IMR-90 (cell line): ENCODE data around the gene STK33. TPM values are rescaled to one million over a fixed set of nuclear protein-coding genes. Genes with fewer than 3 reads are reported as not detected.

Source experiments
- ATAC-seq: fragments of 200-7000 bp; cut with Tn5 transposase; 2 replicates; pipeline ENCODE4 v1.9.1; 2020; ENCODE audit warnings: low read depth, mild to moderate bottlenecking, moderate library complexity
- BruUV-seq: library from RNA; stranded (reverse); fragments of 400-500 nt; replicated peaks from 2 replicates; lab custom pipeline; 2021; lab: Mats Ljungman, UMichigan
- CTCF ChIA-PET: fragments of 300-600 bp; formaldehyde crosslinking; extraction: SDS; loops from one replicate; lab custom pipeline; 2021; ENCODE audit warnings: antibody characterized with exemption; lab: Yijun Ruan, JAX
- POLR2A ChIA-PET: fragments of 300-600 bp; sonication (Branson Sonifier 250); formaldehyde crosslinking; loops from one replicate; lab custom pipeline; 2022; ENCODE audit warnings: antibody characterized with exemption; ENCODE audit not compliant: unreplicated experiment; lab: Charles Lee
- DNase-seq: peaks from one replicate; pipeline ENCODE4 v3.0.0; 2013
- H2AFZ ChIP-seq: replicated peaks from 2 replicates; pipeline ENCODE3; 2013; ENCODE audit warnings: low read length, mild to moderate bottlenecking; ENCODE audit not compliant: poor library complexity
- H2AK5ac ChIP-seq: 2 replicates; pipeline ENCODE4 v1.6.1; 2013; ENCODE audit warnings: low read depth, low read length, inconsistent platforms
- H2AK9ac ChIP-seq: replicated peaks from 2 replicates; pipeline ENCODE3; 2013; ENCODE audit warnings: mild to moderate bottlenecking, low read depth, low read length, moderate library complexity; ENCODE audit not compliant: poor library complexity
- H2BK120ac ChIP-seq: 2 replicates; pipeline ENCODE4 v1.6.1; 2013; ENCODE audit warnings: low read depth, low read length, inconsistent platforms
- H2BK15ac ChIP-seq: 3 replicates; pipeline ENCODE4 v1.6.1; 2013; ENCODE audit warnings: low read depth, low read length, inconsistent platforms
- H2BK20ac ChIP-seq: 2 replicates; pipeline ENCODE4 v1.6.1; 2013; ENCODE audit warnings: low read depth, mild to moderate bottlenecking, inconsistent platforms, low read length, moderate library complexity
- H2BK5ac ChIP-seq: 2 replicates; pipeline ENCODE4 v1.6.1; 2013; ENCODE audit warnings: mild to moderate bottlenecking, low read depth, low read length, inconsistent platforms; ENCODE audit not compliant: poor library complexity, severe bottlenecking
- H3K14ac ChIP-seq: replicated peaks from 2 replicates; pipeline ENCODE4 v1.6.1; 2013; ENCODE audit warnings: low read depth, low read length, inconsistent platforms
- H3K18ac ChIP-seq: 2 replicates; pipeline ENCODE4 v1.6.1; 2013; ENCODE audit warnings: low read depth, low read length, control low read depth
- H3K23ac ChIP-seq: 2 replicates; pipeline ENCODE4 v1.6.1; 2013; ENCODE audit warnings: low read depth, low read length, inconsistent platforms
- H3K27ac ChIP-seq: 2 replicates; pipeline ENCODE4 v1.5.1; 2013; ENCODE audit warnings: mild to moderate bottlenecking, control low read depth, low read length; ENCODE audit not compliant: insufficient read depth
- H3K27me3 ChIP-seq: 2 replicates; pipeline ENCODE4 v1.6.1; 2013; ENCODE audit warnings: low read length; ENCODE audit not compliant: control insufficient read depth, insufficient read depth
- H3K36me3 ChIP-seq: 2 replicates; pipeline ENCODE4 v1.6.1; 2013; ENCODE audit warnings: low read length, mixed read lengths; ENCODE audit not compliant: control insufficient read depth, insufficient read depth
- H3K4ac ChIP-seq: 2 replicates; pipeline ENCODE4 v1.6.1; 2013; ENCODE audit warnings: low read depth, low read length, inconsistent platforms
- H3K4me1 ChIP-seq: 2 replicates; pipeline ENCODE4 v1.6.1; 2013; ENCODE audit warnings: low read length, mixed read lengths; ENCODE audit not compliant: control insufficient read depth, insufficient read depth
- H3K4me2 ChIP-seq: 2 replicates; pipeline ENCODE4 v1.6.1; 2013; ENCODE audit warnings: low read depth, mild to moderate bottlenecking, control low read depth, low read length, moderate library complexity
- H3K4me3 ChIP-seq: 2 replicates; pipeline ENCODE4 v1.5.1; 2013; ENCODE audit warnings: low read depth, mild to moderate bottlenecking, control low read depth, low read length, moderate library complexity; ENCODE audit not compliant: insufficient read depth
- H3K56ac ChIP-seq: 2 replicates; pipeline ENCODE4 v1.6.1; 2013; ENCODE audit warnings: low read length, inconsistent platforms; ENCODE audit not compliant: insufficient read depth; ENCODE audit errors: extremely low read depth
- H3K79me1 ChIP-seq, 2 experiments: 2 replicates each; pipeline ENCODE4 v1.6.1; 2013; ENCODE audit warnings: low read length in 2 of 2, inconsistent platforms in 1 of 2, low read depth in 1 of 2
- H3K9ac ChIP-seq: 2 replicates; pipeline ENCODE4 v1.6.1; 2013; ENCODE audit warnings: low read depth, low read length, control low read depth
- H3K9me1 ChIP-seq: 2 replicates; pipeline ENCODE4 v1.6.1; 2013; ENCODE audit warnings: low read length, inconsistent platforms; ENCODE audit not compliant: insufficient read depth
- H3K9me3 ChIP-seq: 2 replicates; pipeline ENCODE4 v1.6.1; 2013; ENCODE audit warnings: low read length; ENCODE audit not compliant: control insufficient read depth, insufficient read depth
- H4K20me1 ChIP-seq: 2 replicates; pipeline ENCODE4 v1.6.1; 2013; ENCODE audit warnings: low read length, inconsistent platforms; ENCODE audit not compliant: insufficient read depth
- H4K5ac ChIP-seq: 2 replicates; pipeline ENCODE4 v1.6.1; 2013; ENCODE audit warnings: mild to moderate bottlenecking, low read depth, low read length, control low read depth
- H4K8ac ChIP-seq, 2 experiments: 2 replicates each; pipeline ENCODE4 v1.6.1; 2013; ENCODE audit warnings: low read depth in 2 of 2, low read length in 2 of 2, control low read depth in 1 of 2, inconsistent platforms in 1 of 2
- H4K91ac ChIP-seq: 2 replicates; pipeline ENCODE4 v1.6.1; 2013; ENCODE audit warnings: low read depth, low read length, inconsistent platforms; ENCODE audit not compliant: insufficient read depth
- BHLHE40 ChIP-seq: fragments of 150-350 bp; IDR thresholded peaks from 2 replicates; pipeline ENCODE4 v1.6.1; 2016; ENCODE audit warnings: mild to moderate bottlenecking, low read depth, low read length
- CEBPB ChIP-seq: IDR thresholded peaks from 2 replicates; pipeline ENCODE4 v1.6.1; 2012; ENCODE audit warnings: low read depth, low read length, improper control_type of control experiment
- CHD1 ChIP-seq: IDR thresholded peaks from 2 replicates; pipeline ENCODE4 v1.6.1; 2012; ENCODE audit warnings: low read depth, low read length, improper control_type of control experiment
- FOS ChIP-seq: fragments of 150-350 bp; IDR thresholded peaks from 2 replicates; pipeline ENCODE4 v1.6.1; 2016; ENCODE audit warnings: low read depth, low read length
- MAFK ChIP-seq: IDR thresholded peaks from 2 replicates; pipeline ENCODE4 v1.6.1; 2012; ENCODE audit warnings: low read depth, low read length, improper control_type of control experiment
- MAZ ChIP-seq: IDR thresholded peaks from 2 replicates; pipeline ENCODE4 v1.6.1; 2012; ENCODE audit warnings: low read depth, mild to moderate bottlenecking, low read length, improper control_type of control experiment, moderate library complexity, borderline replicate concordance
- MXI1 ChIP-seq: IDR thresholded peaks from 2 replicates; pipeline ENCODE4 v1.6.1; 2012; ENCODE audit warnings: low read depth, mild to moderate bottlenecking, low read length, moderate library complexity, borderline replicate concordance
- POLR2A ChIP-seq: IDR thresholded peaks from 2 replicates; pipeline ENCODE4 v1.6.1; 2012; ENCODE audit warnings: mild to moderate bottlenecking, low read depth, low read length
- RAD21 ChIP-seq: IDR thresholded peaks from 2 replicates; pipeline ENCODE4 v1.6.1; 2012; ENCODE audit warnings: low read length, improper control_type of control experiment
- RFX5 ChIP-seq: IDR thresholded peaks from 2 replicates; pipeline ENCODE4 v1.8.0; 2012; ENCODE audit warnings: low read depth, mild to moderate bottlenecking, low read length, moderate library complexity
- USF2 ChIP-seq: fragments of 150-350 bp; IDR thresholded peaks from 2 replicates; pipeline ENCODE4 v1.6.1; 2017; ENCODE audit warnings: mild to moderate bottlenecking, antibody characterized with exemption, low read length, low read depth
- WGBS, 2 experiments: methylation state at CpG; one replicate each; pipeline versions ENCODE4 v1.1.5 to v1.1.7; 2013; ENCODE audit warnings: missing lambda C conversion rate in 2 of 2; ENCODE audit not compliant: insufficient read length in 1 of 2; ENCODE audit errors: extremely low coverage in 2 of 2; 5-methylcytosine and 5-hydroxymethylcytosine counted together
- dilution Hi-C: fragments of 300-500 bp; cut with HindIII; formaldehyde crosslinking; loops from one replicate; pipeline ENCODE4 v1.14.3; 2018; ENCODE audit warnings: low sequenced_read_pairs; ENCODE audit not compliant: unreplicated experiment
- in situ Hi-C: fragments of 300-500 bp; cut with MboI; formaldehyde crosslinking; loops from 3 replicates; pipeline ENCODE4 v1.14.3; 2019; ENCODE audit warnings: low sequenced_read_pairs, inconsistent platforms, mixed read lengths
- intact Hi-C: fragments of 100-400 bp; cut with micrococcal nuclease; formaldehyde crosslinking; loops from 2 replicates; pipeline ENCODE4 v1.10.0; 2022
- polyA plus RNA-seq, 3 experiments: library from polyadenylated mRNA; depleted of rRNA; stranded (reverse); fragments of >200 nt; gene quantifications; 2 replicates each; pipeline ENCODE4 v1.2.3, GENCODE V29; 2012; ENCODE audit warnings: low replicate concordance in 1 of 3
- total RNA-seq: library from RNA; depleted of rRNA; stranded (reverse); fragments of >200 nt; gene quantifications from 2 replicates; pipeline ENCODE4 v1.2.3, GENCODE V29; 2012
- TF ChIP-seq, protein P1 (sequence below): conservative IDR thresholded peaks from 2 replicates; pipeline ENCODE4 v1.5.1; 2012; ENCODE audit warnings: mild to moderate bottlenecking, low read depth, low read length, improper control_type of control experiment
- TF ChIP-seq, protein P2 (sequence below): fragments of 150-350 bp; IDR thresholded peaks from 2 replicates; pipeline ENCODE4 v1.6.1; 2016; ENCODE audit warnings: low read depth, mild to moderate bottlenecking, low read length, moderate library complexity, borderline replicate concordance

STK33 gene
- total and polyA plus RNA-seq, 2 of the 4 experiments (the other 2 are of a cell fraction), result 2.3 to 2.6 TPM

DNA sequence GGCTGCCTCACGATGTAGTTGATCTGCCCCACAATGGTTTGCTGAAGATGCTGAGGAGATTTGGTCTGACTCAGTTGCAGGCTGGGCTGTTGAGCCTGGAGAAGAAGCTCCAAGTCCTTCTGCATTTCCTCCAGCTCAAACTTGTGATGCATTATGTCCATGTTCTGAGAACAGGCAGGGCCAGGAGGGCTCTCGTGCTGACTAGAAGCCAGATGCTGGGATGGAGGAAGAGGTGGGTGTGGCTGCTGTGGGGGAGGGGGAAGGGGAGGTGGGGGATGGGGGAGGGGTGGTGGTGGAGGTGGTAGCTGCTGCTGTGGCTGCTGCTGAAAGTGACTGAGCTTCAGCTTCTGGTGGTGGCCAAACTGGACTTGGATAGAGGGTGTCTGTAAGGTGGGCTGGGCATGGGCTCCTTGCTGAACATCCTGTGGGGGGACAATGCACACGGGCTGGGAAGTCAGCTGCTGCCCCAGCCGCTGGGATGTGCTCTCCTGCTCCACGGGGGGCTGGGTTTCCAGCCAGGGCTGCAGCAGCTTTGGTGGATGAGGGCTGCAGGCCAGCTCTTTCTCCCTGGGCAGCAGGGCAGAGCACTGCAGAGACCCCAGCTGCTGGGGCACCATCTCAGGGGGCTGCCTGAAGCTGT lies 46.4 kb upstream of the STK33 start:
- no TSS peak for BruUV-seq

More for the DNA sequence above, 46.4 kb upstream of the STK33 start:
- Histone ChIP-seq H2AK5ac (no peak overlapping the region), H4K8ac (no peak overlapping the region), H3K23ac (no peak overlapping the region), H3K36me3 (peaks cover 30% of the 10 kb centered on the region), H3K9me3 (no peaks in the 10 kb centered on the region; the same call in 1 of the 2 replicates), H2BK120ac (no peak overlapping the region), H2AFZ (no peak overlapping the region), H3K79me1 (no peaks in the 10 kb centered on the region; a peak in 1 of 4 replicates), H3K9me1 (peaks cover 9% of the 10 kb centered on the region), H3K14ac (no peak overlapping the region), H3K27me3 (no peaks in the 10 kb centered on the region), H4K5ac (no peak overlapping the region), H3K27ac (no peak overlapping the region), H3K4me3 (no peak overlapping the region), H3K4me2 (no peak overlapping the region), H3K56ac (no peak overlapping the region), H2AK9ac (no peak overlapping the region), H4K91ac (no peak overlapping the region), H4K20me1 (no peaks in the 10 kb centered on the region), H2BK15ac (no peak overlapping the region), H2BK20ac (no peak overlapping the region), H3K18ac (no peak overlapping the region), H3K4ac (no peak overlapping the region), H3K9ac (no peak overlapping the region), H2BK5ac (no peak overlapping the region), H3K4me1 (peaks cover 2% of the 10 kb centered on the region; the same call in 1 of the 2 replicates)
- no peak for TF ChIP-seq FOS
- no peak for TF ChIP-seq BHLHE40
- TF ChIP-seq, protein P1, sequence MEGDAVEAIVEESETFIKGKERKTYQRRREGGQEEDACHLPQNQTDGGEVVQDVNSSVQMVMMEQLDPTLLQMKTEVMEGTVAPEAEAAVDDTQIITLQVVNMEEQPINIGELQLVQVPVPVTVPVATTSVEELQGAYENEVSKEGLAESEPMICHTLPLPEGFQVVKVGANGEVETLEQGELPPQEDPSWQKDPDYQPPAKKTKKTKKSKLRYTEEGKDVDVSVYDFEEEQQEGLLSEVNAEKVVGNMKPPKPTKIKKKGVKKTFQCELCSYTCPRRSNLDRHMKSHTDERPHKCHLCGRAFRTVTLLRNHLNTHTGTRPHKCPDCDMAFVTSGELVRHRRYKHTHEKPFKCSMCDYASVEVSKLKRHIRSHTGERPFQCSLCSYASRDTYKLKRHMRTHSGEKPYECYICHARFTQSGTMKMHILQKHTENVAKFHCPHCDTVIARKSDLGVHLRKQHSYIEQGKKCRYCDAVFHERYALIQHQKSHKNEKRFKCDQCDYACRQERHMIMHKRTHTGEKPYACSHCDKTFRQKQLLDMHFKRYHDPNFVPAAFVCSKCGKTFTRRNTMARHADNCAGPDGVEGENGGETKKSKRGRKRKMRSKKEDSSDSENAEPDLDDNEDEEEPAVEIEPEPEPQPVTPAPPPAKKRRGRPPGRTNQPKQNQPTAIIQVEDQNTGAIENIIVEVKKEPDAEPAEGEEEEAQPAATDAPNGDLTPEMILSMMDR, result no peak
- TF ChIP-seq RAD21, result no peak
- no peak for TF ChIP-seq RFX5
- TF ChIP-seq MXI1, result no peak
- TF ChIP-seq MAZ, result no peak
- TF ChIP-seq, protein P2, sequence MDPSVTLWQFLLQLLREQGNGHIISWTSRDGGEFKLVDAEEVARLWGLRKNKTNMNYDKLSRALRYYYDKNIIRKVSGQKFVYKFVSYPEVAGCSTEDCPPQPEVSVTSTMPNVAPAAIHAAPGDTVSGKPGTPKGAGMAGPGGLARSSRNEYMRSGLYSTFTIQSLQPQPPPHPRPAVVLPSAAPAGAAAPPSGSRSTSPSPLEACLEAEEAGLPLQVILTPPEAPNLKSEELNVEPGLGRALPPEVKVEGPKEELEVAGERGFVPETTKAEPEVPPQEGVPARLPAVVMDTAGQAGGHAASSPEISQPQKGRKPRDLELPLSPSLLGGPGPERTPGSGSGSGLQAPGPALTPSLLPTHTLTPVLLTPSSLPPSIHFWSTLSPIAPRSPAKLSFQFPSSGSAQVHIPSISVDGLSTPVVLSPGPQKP, result no peak
- no peak for TF ChIP-seq MAFK
- no peak for TF ChIP-seq CHD1
- TF ChIP-seq CEBPB, result no peak
- no peak for TF ChIP-seq POLR2A
- no peak for TF ChIP-seq USF2
- POLR2A ChIA-PET, result no interaction called here
- no peak for DNase-seq
- no peak for ATAC-seq
- dilution Hi-C loops, result no loop called here
- intact Hi-C loops, result no loop called here
- no CpG with 5 or more reads among the region's 5 CpGs for WGBS, 2 experiments
- in situ Hi-C loops, result no loop called here
- CTCF ChIA-PET, result no interaction called here
